GM18508 (cell line): ENCODE data around the gene TUBE1.

Source experiments
- ATAC-seq: cut with Tn5 transposase; IDR thresholded peaks from one replicate; pipeline ENCODE4 v1.9.1; 2021; ENCODE audit warnings: moderate number of reproducible peaks; ENCODE audit not compliant: insufficient read depth, unreplicated experiment

TUBE1 gene

DNA sequence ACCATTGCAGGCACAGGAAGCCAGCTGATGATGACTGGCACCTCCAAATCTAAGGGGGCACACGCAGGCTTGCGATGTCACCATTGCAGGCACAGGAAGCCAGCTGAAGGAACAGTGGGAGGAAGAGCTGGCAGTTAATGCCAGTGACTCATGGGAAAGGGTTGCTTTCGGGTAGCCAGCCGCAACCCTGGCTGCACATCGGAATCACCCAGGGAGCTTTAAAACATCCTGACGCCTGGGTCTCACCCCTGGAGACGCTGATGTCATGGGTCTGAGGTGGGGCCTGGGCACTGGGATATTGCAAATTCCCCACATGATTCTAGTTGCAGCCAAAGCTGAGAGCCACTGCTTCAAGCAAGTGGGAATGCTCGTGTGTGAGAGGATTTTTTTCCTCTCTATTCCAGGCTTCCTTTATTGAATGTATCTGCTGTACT lies 49.5 kb downstream of the TUBE1 start:
- ATAC-seq, result no peak

DNA sequence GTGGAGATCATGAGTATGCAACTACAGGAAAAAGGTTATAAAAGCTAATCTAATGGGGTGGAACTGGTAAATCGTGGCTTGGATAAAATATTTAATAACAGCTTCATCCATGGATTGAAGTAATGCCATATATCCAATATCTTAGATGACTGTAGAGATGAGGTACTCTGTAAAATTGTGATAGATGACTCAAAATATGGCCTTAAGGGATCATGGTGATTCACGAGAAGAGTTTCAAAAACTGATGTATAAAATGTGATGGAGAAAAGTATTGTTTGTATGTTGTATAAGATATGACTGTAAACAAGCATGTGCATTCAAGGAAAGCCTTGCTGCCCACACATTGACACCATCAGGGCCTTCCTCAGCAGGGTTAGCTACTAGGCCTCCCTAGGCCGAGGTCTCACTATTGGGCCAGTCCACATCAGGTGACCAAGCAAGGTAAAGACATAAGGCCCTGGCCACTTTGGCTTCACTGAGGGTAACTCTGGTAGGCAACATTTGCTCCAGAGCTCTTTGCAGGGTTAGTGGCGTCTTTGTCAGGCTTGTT lies 51.1 kb downstream of the TUBE1 start:
- ATAC-seq, result no peak

DNA sequence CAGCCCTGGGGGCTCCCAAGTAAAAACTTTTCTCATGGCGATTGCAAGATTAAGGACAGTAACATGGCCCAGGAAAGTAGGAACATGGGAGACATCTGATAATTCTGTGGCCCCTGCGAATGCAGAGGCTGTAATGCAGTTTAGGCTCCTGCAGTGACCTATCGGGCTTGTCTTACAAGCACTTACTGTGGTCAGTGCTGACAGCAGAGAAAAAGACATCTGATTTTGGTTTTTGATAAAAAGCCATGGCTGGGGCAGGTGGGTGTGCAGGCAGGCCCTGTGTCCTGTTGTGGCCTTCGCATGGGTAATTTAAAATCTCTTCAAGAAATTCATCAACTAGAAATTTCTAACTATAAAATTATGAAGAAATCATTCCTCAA lies 52.7 kb downstream of the TUBE1 start:
- no peak for ATAC-seq

DNA sequence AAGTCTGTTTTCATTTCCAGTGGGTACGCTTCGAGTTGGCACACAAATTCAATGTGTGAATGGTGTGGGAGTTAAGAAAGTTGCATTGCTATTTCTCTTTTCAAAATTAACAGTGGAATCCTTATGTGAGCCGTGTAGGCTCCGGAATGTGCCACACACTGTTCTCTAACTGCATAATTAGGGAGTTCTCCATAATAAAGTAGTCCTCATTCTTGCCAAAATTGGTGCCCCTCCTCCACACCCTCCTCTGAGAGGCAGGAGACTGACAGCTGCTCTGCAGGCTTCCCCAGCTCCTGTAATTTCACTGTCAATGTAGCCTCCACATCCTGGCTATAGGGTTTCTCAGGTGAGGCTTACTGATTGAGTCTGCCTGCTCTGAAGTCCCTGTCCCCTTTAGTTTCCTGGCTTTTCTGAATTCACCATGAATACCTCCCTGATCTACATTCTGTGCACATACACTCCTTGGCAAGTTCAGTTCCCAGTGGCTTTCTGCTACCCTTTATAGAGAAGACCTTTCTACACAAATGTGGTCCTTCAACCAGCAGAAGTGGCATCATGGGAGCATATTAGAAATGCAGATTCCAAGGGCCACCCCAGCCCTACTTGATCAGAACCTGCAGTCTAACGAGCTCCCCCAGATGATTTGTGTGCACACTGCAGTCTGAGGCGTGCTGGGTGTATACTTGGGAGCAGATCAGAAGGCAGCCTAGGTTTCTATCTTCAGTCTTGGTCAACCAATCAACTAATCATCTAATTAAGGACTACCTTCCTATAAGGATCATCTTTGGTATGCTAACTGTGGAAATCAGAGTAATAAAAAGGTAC lies 53.3 kb downstream of the TUBE1 start:
- ATAC-seq, result no peak

DNA sequence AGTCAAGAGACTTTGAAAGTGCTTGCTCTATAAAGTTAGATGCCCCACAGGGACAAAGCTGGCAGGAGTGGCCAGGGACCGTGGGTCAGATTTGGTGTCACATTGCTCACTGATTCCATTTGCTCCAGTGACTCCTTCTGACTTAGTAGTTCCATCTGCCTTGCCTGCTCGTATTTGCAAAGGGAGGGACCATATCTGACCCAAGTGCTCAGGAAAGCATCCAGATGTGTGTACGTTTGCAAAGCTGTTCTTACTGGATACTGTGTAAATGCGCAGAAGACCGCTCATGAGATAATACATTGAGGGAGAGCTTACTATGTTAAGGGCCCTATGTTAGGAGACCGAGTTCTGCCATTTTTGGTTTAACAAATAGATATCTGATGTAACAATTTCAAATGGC lies 54.6 kb downstream of the TUBE1 start:
- no peak for ATAC-seq

DNA sequence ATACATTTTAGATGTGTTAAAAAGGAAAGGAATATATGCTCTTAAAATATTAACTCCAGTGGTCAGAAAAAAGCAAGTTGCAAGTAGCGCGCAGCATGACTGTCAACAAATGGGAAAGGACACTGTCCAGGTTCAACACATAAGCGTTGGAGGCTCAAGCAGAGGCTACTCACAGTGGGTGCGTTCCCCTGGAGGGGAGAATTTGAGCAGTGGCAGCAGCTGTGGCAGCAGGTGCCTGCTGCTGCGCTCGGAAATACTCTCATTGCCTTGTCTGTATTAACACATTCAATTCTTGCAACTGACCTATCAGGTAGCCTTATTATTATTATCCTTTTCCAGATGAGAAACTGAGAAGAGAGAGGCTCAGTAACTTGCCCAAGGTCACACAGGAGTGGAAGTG lies 55.3 kb downstream of the TUBE1 start:
- no peak for ATAC-seq

DNA sequence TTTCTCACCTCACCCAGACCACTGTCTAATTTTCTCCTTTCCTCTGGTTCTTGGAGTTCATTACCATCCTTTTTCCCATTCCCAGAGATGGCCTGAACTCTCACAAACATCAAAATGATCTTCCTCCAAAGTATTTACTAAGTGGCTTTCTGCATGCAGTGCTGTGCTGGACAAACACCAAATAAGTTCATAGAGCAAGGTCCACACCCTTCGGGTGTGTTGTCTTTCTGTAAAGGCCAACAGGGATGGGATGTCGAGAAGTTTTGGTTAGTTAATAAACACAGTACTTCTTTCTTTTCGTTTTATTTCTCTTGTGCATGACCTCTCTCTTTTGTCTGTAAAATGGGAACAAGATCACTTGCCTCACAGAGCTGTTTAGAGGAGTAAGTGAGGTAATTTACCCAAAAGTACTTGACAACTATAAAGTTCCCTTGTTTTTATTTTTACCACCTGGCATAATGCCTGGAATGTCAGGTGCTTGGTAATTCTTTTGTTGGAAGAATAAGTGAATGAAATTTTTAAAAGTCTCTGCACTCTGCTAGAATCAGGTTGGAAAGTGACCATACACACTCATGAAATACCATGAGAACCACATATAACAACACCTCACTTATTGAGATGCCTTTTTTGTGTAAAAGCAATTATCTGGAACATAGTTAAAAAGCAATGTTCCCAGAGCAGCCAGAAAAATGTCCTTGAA lies 56.2 kb downstream of the TUBE1 start:
- ATAC-seq, result no peak

DNA sequence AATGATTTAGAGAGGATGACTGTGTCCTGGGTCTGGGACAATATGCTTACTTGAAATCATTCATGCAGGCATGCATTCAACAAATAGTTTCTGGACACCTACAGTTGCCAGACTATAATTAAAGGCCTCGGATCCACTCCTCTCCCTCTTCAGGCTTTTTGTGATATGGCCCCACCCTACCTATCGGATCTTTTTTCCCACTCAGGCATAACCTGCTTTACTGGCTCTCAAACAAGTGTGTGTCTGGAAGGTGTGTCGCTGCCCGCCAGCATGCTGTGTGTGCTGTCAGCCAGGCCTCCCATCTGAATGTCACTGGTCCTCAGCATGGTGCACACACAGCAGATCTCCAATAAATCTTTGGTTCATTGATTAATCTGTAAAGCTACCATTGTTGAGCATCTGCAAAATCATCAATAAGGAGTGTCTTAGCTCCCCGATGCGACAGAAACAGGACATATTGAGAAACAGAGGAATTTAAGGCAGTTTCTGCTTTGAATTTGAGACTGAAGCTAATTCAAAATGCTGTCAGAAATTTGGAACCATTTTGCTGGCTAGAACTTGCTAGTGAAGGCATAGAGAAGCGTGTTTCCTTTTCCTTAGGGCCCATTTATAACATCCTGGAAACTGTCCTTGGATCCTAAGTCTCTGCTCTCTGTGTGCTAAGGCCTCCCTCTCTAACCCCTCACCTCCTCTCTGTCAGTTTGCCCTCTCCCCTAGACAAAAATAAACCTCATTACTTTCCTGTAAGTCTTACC lies 56.9 kb downstream of the TUBE1 start:
- ATAC-seq, result no peak

DNA sequence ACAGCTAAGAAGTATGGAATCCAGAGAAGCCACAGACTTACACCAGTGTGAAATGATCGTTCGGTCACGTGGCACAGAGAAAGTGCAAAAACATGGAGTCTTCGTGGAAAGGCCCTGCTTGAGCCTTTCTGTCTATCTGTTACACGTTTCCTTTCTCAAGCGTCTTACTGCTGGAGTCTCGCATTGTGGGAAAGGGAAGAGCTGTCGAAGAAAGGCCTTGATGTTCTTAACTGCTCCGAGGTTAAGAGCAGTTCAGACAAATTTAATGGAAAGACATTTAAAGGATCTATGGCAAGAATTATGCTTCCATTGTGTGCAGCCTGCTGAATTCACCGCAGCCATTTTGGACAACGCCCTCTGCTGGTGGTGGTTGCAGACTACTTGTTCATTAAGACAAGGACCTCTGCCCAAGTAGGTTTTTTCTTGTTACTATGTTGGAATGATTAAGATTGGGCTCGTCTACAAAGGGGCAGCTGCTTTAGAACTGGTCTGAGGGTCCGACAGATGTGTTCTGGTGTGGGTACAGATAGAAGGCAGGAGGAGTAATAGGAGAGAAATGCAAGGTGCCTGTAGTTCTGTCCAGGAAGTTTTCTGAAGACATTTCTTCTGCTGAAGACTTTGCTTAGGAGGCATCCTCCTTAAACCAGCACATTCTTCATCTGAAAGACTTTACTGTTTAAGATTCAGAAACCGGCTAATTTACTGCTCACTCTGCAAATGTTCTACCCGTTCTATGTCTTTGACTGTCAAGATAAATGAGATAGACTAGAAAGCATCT lies 58.0 kb downstream of the TUBE1 start:
- no peak for ATAC-seq

DNA sequence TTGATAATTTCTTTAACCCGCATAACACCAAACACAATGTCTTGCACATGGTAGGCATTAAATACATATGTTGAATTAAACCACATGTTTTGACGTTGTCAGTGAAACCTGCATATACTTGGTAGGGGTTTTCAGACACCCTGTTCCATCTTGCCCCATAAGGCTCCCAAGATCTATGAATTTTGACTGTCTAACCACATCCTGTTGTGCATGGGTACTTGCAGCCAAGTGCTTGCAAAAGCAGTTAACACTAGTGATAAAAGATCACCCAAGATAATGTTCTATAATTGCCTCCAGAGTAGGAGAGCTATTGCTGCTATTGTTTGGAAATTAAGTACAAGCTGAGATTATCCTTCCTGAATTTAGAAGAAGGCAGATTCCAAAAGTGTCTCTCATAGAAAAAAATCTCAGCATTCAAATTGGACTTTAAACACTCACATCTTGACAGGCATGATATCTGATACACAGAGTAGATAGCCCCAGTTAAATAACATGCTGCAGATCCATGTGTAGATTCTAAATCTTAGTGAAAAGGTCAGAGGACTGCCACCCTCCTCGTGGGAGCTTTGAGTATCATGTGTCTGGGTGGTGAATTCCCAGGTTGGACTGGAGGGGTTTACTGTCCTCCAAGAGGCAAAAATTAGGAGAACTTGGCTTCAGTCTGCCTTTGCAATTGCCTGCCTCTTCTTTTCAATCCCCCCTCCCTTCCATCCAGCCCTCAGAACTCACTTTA lies 59.2 kb downstream of the TUBE1 start:
- ATAC-seq, result no peak

DNA sequence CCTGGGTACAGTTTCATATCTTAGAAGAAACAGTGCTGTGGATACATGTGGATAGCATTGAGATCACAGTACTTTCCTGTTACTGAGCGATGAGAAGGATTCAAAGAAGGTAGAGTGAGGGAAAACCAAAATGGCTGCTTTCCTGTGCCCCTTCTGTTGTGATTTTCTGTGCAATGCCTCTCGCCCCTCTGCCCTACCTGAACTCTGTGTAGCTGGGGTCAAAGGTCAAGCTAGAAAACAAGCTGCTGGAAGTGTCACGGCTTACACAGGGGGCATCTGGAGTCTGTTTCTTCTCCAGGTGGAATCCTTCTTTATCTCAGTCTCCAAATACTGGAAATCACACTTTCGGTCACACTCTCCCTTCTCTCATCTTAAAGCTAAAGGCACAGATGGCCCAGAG lies 60.3 kb downstream of the TUBE1 start:
- ATAC-seq, result no peak

DNA sequence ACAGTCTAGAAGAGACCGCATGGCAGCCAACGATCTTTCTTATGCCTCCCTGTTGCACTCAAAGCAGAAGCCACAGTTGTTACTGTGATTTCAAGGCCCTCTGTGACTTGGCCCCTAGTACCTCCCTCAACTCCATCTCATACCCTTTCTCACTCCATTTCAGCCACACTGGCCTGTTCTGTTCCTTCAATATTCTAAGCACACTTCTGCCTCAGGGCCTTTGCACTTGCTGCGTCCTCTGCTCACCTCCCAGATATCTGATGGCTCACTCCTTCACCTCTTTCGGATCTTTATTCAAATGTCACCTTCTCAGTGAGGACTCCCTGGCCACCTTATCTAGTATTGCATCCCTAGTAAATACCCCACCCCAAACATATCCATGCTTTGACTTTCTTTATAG lies 62.8 kb downstream of the TUBE1 start:
- ATAC-seq, result no peak

DNA sequence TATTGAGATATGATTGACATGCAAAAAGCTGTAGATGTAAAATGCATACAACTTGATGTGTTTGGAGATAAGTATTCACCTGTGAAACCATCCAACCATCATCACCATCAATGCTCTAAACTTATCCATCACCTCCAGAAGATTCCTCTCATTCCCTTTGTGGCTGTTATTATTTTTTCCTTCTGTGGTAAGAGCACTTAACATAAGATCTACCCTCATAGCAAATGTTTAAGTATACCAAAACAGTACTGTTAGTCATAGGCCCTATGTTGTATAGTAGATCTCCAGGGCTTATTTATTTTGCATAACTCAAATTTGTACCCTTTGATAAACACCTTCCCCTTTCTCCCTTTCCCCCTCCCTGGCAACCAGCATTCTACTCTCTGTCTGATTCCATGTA lies 64.5 kb downstream of the TUBE1 start:
- ATAC-seq, result no peak

DNA sequence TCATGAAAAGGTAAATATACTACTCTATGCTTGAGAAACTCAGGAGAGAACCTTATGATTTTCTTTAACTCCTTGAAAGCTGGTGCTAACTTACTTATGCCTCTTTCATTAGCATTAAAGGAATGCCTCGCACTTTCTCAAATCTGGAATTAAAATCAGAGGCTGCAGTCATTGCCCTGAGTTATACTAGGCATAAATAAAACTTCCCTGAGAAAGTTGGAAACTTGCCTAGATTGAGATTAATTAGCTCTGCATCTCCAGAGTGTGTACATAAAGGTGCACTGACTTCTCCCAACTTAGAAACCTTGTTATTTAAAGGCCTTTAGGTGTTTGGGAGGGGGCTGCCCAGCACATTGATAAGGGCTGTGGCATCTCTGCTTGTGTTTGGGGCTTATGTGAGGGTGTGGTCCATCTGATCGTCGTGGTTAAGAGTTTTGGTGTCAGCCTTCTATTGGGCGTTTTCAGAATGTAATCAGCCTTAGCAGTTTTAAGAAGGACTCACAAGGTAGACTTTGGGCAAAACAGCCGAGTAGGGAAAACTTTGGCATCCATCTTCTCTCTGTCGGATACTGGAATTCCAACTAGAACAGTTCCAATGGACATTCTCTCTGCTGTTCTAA lies 65.5 kb downstream of the TUBE1 start:
- no peak for ATAC-seq
